Subcutaneous adipose tissue (tissue), 4 donors: Measurements from ENCODE around the gene VPS4A. TPM values are rescaled to one million over a fixed set of nuclear protein-coding genes. Genes with fewer than 3 reads are reported as not detected.

Experiments used
- CTCF ChIP-seq: fragments of 450-650 bp; IDR thresholded peaks from one replicate; pipeline ENCODE4 v1.5.1; 2016; ENCODE audit warnings: low read depth, mild to moderate bottlenecking, control low read depth, antibody characterized with exemption, moderate library complexity
- total RNA-seq, 4 donors: library from RNA; depleted of rRNA; stranded (reverse); fragments of >200 nt; gene quantifications; one replicate each; pipeline ENCODE4 v1.1.0, GENCODE V29; 2016

The VPS4A gene
- total RNA-seq, 4 donors from 2014 or later: 21.4 to 50.1 (median 27.6) TPM

- TF ChIP-seq CTCF: no peak
Observed at GRCh38 chr16:69373019-69373418, 61.9 kb downstream of the VPS4A start.

Other genes with a start within 250 kb of the VPS4A start
- gene HAS3, start 205.7 kb upstream of the VPS4A start, total RNA-seq: 1 to 10 TPM in 2 of 4 donors, under 1 TPM in 2; 0.34 to 1.6 (median 1.0) TPM
- gene CHTF8, start 178.8 kb upstream of the VPS4A start, total RNA-seq: 10 to 100 TPM; 54.3 to 74.2 (median 65.7) TPM
- gene UTP4, start 178.7 kb upstream of the VPS4A start, total RNA-seq: 10 to 100 TPM; 21.7 to 52.8 (median 28.8) TPM
- 10 to 100 TPM; 29.6 to 64.2 (median 47.1) TPM for gene SNTB2, start 124.2 kb upstream of the VPS4A start, total RNA-seq
- gene PDF, start 19.2 kb downstream of the VPS4A start, total RNA-seq: 10 to 100 TPM in 1 of 4 donors, 1 to 10 TPM in 3; 5.9 to 24.3 (median 8.3) TPM
- gene COG8, start 28.2 kb downstream of the VPS4A start, total RNA-seq: 10 to 100 TPM; 27.9 to 40.1 (median 37.5) TPM
- gene NIP7, start 28.4 kb downstream of the VPS4A start, total RNA-seq: 10 to 100 TPM in 3 of 4 donors, 1 to 10 TPM in 1; 9.2 to 13.2 (median 11.0) TPM
- gene TMED6, start 40.4 kb downstream of the VPS4A start, total RNA-seq: 1 to 10 TPM in 1 of 4 donors, under 1 TPM in 1, not detected in 2; 0.88 to 1.3 TPM
- gene TERF2, start 74.7 kb downstream of the VPS4A start, total RNA-seq: 10 to 100 TPM; 14.7 to 40.4 (median 18.7) TPM
- gene CYB5B, start 113.3 kb downstream of the VPS4A start, total RNA-seq: 10 to 100 TPM; 29.1 to 74.0 (median 46.6) TPM